Renal cortical epithelial cell (primary cell): Measurements from ENCODE around the gene ZMYND12. TPM values are rescaled to one million over a fixed set of nuclear protein-coding genes. Genes with fewer than 3 reads are reported as not detected.

Source experiments
- DNase-seq: peaks from one replicate; pipeline ENCODE4 v3.0.0-alpha.2; 2011; ENCODE audit warnings: low read depth
- total RNA-seq: library from RNA; depleted of rRNA; stranded (reverse); fragments of >200 nt; gene quantifications from 2 replicates; pipeline ENCODE4 v1.2.3, GENCODE V29; 2014

Gene ZMYND12
- total RNA-seq, 1 donor from 2014 or later: 1.3 TPM

GRCh38 chr1:42442662-42443061 is 13.2 kb downstream of the ZMYND12 start:
- no peak for DNase-seq

GRCh38 chr1:42439940-42440339 is 15.9 kb downstream of the ZMYND12 start:
- peak; percentile 80 for DNase-seq

DNA sequence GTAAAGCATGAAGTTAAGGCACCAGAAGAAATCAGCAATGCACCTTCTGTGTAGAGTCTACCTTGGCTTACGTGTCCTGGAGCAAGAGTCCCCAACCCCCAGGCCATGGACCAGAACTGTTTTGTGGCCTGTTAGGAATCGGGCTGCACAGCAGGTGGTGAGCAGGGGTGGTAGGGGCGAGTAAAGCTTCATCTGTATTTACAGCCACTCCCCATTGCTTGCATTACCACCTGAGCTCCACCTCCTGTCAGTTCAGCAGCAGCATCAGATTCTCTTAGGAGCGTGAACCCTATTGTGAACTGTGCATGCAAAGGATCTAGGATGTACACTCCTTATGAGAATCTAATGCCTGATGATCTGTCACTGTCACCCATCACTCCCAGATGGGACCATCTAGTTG is 21.5 kb downstream of the ZMYND12 start:
- no peak for DNase-seq

- no peak for DNase-seq
These were observed 22.5 kb downstream of the ZMYND12 start for GRCh38 chr1:42433369-42433768.

GRCh38 chr1:42432714-42433113 is 23.1 kb downstream of the ZMYND12 start:
- DNase-seq: no peak

DNA sequence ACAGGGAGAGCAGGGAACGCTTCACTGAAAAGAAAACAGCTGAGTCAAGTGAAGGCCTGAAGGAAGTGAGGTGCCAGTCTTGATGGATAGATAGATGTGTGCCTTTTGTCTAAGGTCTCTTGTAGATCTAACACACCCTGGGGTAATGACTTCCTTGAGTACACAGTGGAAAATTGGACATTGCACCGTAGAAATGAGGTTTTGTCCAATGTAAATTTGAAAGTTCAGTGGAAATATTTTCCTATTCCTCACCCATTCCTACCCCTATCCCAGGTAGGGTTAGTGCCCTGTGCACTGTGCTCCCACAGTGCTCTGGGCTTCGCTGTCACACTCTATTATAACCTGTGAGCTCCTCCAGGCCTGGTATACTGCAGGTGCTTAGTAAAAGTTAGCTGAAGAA is 24.3 kb downstream of the ZMYND12 start:
- no peak for DNase-seq

- no peak for DNase-seq
These were observed 25.3 kb downstream of the ZMYND12 start for GRCh38 chr1:42430286-42431135.

DNA sequence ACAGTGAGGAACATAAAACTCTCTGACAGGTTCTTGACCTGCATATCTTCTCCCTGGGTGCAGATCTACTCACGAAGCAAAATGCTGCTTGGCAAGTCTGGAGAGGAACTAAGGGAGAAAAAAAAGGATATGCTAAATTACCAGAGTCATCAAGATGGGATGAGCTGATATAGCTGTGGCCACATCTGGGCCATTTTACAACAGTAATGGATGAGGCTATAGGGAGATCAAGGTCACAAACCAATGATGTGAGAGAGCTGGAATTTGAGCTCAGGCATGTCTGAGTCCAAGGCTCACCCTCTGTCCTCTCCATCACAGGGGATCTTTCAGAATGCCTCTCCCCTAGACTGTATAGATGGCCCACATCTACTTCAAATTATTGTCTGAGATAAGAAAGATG is 26.2 kb downstream of the ZMYND12 start:
- DNase-seq: no peak

DNA sequence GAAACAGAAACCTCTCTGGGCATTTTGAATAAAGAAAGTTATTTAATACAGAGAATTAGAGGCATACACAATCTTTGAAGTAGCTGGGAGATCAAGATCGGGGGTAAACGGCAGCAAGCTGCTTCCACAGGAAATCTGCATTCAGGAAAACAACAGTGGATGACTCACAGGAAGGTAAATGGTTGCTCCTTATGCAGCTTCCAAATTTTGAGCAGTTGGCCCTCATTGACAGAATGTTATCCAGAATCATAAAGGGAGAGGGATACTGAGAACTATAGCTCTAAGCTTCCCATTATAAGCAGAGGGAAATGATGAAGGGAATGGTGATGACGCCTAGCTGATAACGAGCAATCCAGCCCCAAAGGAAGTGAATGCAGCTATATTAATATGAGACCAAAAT is 28.6 kb downstream of the ZMYND12 start:
- DNase-seq: no peak

DNA sequence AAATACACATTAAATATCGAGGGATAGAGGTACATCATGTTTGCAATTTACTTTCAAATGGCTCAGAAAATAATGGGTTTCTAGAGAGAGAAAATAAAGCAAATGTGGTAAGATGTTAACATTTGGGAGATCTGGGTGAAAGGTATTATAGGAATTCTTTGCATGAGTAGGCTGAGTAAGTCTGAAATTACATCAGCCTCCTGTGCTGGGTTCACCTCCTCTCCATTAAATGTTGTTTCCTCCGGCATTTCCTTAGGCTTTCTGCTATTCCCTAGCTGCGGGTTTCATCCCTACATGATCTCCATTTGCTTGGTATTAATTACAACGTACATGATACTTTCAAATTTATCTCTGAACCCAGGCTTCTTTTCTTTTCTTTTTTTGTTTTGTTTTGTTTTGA is 31.6 kb downstream of the ZMYND12 start:
- peak; percentile 14 for DNase-seq

GRCh38 chr1:42423681-42424080 is 32.1 kb downstream of the ZMYND12 start:
- no peak for DNase-seq

DNA sequence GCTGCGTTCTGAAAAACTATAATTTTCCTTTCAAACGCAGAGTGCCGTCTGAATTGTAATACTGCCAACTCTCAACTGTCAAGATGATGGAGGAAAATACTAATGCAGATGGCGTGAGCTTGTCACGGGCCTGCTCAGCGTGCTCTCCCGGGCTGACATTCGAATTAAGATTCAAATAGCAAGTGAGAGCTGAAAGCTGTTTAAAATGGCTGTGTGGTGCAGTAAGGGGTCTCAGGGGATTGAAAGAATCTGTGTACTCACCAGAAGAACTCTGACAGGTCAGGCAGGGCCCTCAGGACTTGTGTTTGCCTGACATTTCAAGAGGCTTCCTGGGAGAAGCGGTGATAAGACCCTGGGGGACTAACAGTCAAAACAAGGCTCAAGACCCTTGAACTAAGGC is 33.1 kb downstream of the ZMYND12 start:
- no peak for DNase-seq

DNA sequence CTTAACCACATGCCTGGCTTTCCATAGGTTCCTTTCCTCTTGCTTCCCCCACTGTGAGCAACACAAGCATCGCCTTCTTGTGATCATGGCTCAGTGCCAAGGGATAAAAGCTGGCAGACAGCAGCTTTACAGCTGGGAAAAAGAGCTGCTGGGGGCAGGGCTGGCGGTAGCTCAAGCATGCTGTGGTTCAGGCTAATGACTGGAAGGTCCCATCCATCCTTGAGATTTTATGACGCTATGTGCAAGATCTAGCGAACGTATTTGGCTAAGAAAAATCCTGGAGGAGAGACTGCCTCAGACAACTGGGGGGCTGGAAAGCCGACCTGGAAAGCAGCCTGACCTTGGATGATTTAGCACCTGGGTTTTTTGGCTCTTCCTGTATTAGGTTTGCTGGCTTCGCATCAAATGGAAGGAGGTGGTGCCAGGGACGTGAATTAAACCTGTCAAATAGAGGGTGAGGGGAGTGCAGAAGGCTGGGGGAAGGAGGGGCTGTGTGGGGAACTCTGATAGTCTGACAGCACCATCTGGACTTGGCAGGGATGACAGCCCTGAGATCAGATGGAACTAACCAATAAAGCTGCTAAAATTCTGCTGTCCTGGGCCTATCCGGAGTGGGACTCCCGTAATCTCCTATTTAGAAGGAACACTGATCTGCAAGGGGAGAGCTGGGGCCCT is 34.8 kb downstream of the ZMYND12 start:
- DNase-seq: peak; percentile 87

- no peak for DNase-seq
These were observed 35.7 kb downstream of the ZMYND12 start for GRCh38 chr1:42420121-42420520.

DNA sequence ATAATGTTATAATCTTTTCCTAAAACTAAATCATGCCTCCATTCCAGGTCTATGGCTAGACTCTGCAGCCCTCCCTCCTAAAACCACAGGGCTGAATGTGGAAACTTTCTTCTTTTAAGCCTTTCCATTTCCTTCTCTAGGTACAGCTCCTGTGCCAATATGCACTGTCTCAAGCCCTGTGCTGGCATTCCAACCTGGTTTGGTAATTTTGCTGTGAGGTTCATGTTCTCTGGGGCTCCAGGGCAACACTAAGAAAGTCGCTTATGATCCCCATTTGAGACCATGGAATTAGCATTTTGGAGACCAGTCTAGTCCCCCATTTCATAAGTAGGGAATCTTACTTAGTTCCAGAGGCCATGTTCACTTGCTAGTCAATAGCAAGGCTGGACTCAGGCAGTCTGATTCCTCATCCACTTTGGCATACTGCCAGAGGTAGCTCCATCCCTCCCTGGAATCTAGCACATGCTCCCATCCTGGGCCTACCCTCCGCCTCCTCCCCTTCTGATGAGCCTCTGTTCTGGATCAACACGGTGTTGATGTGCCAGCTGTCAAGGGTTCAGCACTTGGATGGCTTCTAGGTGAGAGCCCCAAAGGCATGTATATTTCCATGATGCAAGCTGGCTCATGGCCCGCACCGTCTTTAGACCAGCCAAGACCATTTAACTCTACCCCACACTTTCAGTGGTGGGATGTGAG is 36.5 kb downstream of the ZMYND12 start:
- DNase-seq: no peak

DNA sequence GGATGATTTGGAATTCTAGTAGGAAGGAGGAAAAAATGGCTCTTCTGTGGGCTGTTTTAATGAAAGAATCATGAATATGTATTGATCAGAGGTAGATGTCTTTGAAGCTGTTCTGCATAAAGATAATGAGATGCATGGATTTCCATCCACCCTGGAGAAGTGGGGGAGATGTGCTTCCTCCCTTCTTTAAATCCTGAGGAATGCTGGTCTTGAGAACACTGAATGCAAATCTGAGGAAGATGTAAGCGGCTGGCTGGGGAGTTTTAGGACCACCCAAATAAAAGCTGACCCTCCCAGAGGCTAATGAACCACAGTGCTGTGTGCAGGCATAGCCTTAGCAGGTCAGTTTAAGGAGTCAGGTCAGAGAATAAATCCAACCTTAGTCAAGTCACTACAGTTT is 37.3 kb downstream of the ZMYND12 start:
- DNase-seq: no peak

DNA sequence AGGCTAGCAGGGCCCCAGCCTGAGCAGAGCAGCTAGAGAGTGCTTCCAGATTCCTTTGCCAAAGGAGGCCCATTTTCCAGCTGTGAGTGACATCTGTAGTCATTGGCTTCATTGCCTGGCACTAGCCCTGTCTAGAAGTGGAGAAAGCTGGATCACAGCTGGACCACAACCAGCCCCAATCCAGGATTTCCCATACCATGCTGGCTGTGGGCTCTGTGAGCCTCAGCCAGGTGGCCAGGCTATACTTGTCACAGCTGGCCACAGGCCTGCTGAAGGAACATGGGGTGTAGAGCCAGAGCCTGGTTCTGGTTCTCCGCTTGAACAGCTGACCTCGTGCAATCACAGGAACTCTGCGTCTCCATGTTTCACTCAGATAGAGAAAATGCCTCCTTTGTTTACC is 38.7 kb downstream of the ZMYND12 start:
- DNase-seq: no peak

GRCh38 chr1:42414551-42415496 is 41.0 kb downstream of the ZMYND12 start:
- DNase-seq: no peak

DNA sequence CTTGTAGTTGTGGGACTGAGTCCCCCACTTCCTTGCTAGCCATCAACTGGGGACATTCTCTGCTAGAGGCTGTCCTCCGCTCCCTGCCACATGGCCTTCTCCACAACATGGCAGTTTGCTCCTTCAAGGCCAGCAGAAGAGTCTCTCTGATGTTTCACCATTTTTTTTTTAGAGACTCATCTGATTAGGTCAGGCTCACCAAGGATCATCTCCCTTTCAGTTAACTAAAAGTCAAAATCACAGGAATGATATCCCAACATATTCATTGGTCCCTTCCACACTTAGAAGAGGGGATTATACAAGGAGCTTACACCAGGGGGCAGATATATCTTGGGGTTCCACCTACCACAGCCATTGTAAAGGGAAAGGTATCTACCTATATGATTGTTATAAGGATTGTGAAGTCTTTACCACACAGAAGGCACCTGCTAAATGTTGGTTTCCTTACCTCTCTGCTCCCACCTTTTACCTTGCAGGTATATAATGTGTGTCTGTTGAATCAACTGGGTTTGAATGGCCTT is 51.9 kb downstream of the ZMYND12 start:
- no peak for DNase-seq

DNA sequence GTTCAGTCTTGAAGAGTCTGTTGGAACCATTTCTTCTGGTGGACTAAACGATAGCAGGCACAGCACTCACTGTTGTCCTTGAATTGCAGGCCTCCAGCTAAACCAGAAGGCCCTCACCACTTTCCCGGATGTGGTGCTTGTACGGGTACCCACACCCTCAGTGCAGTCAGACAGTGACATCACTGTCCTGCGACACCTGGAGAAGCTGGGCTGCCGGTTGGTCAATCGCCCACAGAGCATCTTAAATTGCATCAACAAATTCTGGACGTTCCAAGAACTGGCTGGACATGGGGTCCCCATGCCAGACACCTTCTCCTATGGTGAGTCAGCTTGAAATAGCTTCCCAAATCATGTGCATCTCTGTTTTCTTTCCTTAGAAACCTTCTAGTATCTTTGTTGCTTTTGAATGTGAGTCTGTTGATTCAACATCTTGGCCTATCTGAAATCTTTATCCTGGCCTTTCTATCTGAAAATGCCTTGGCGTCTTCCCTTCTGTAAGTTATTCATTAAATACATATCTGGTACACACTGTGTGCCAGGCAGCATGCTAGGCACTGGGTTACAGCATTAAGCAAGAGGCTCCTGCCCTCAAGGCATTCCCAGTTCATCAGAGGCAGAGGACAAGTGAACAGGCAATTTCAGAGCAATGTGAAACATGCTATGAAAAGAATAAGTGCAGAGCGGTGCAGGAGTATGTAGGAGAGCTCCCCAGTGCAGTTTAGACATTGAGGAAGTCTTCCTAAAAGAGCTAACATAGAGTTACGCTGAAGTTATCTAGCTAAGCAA is 56.3 kb downstream of the ZMYND12 start:
- DNase-seq: no peak
